ENCODE results near the gene PRKAG2.
"Not testable (repeated sequence)": the region's sequence is repeated elsewhere in the genome, so short reads cannot be mapped to it uniquely, and the experiment has no call there.

Gene PRKAG2

GRCh38 chr7:151524845-151525244, 352.1 kb downstream of the PRKAG2 start:
- no peak for DNase-seq

- DNase-seq: no peak
These were observed 352.6 kb downstream of the PRKAG2 start for GRCh38 chr7:151524331-151524730.

GRCh38 chr7:151520419-151521261, 356.3 kb downstream of the PRKAG2 start:
- DNase-seq: no peak

DNA sequence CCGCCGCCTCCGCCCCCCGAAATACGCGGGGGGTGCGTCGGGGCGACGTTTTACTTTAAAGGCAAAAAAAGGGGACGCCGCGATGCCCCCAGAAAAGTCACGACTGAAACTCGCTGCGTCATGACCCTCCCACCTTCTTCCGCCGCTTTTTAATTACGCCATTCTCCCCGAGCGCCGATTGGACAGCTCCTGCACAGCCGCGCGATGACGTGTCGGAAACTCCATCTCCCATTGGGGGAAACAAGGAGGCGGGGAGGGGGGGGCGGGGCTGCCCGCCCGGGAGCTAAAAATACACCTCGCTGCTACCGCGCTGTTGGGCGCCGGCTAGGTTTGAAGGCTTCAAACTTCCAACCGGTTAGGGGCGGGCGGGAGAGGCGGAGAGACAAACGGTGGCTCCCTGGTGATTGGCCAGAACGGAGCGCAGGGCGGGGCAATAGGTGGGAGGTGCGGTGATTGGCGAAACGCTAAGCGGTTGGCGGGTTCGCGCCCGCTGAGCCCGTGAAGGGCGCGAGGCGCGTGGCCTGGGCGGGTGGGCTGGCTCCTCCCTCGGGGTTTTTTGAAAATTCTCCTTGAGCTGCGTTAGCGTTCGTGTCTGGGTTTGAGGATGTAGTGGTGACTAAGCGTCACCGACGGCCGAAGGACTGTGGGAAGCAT, 357.0 kb downstream of the PRKAG2 start, which contains the start of gene RHEB:
TSS of gene RHEB (minus strand) at position 131 of the 654 bp plus-strand sequence. CDS start 384 bp downstream, outside the sequence.
- DNase-seq: peak; percentile 98

GRCh38 chr7:151518947-151519764, 357.8 kb downstream of the PRKAG2 start:
- not testable (repeated sequence) for DNase-seq

GRCh38 chr7:151518105-151518946, 358.6 kb downstream of the PRKAG2 start:
- DNase-seq: peak; percentile 37

- DNase-seq: no peak
These were observed 359.3 kb downstream of the PRKAG2 start for GRCh38 chr7:151517601-151518104.

DNA sequence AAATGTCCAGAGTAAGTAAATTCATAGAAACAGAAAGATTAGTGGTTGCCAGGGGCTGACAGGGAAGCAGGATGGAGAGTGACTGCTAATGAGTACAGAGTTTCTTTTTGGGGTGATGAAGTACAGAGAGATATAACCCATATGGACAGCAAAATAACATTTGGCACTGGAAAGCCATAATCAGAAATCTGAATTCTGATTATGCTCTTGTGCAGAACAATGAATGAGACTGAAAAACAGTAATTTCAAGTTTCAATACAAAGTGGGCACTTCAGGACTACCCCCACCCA, 361.7 kb downstream of the PRKAG2 start:
- no peak for DNase-seq

DNA sequence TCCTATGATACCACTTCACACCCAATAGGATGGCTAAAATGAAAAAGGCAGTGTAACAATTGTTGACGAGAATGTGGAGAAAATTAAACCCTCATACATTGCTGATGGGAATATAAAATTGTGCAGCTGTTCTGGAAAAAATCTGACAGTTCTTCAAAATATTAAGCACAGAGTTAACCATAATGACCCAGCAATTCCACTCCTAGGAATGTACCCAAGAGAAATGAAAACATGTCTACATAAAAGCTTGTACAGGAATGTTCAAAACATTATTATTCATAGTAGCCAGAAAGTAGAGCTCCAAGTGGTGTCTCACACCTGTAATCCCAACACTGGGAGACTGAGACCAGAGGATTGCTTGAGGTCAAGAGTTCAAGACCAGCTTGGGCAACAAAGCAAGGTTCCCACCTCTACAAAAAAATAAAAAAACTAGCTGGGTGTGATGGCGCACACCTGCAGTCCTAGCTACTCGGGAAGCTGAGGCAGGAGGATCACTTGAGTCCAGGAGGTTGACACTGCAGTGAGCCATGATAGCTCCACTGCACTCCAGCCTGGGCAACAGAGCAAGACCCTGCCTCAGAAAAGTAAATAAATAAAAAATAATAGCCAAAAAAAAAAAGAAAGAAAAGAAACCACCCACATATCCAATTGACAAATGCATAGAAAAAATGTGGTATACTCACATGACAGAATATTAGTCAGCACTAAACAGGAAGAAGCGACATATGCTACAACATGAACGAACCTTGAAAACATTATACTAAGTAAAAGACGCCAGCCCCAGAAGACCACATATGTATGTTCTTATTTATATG, 362.2 kb downstream of the PRKAG2 start:
- DNase-seq: no peak

- DNase-seq: no peak
These were observed 363.8 kb downstream of the PRKAG2 start for GRCh38 chr7:151513133-151513532.

DNA sequence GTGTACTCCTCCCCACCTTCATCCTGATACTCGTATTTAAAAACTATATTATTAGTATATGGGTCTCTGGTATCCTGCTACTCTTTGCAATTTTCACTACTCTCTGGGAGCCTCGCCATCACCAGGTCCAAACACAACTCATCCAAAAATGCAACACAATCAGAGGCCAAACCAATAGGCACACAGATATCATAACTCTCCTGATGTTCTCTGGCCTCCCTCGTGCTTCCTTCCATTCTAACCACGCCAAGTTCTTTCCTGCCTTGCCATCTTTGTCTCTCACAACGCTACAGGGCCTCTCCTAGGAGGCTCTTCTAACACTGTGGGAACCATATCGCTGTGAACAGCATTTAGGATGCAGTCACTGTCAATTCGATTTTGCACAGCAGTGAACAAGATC, 364.6 kb downstream of the PRKAG2 start:
- no peak for DNase-seq

DNA sequence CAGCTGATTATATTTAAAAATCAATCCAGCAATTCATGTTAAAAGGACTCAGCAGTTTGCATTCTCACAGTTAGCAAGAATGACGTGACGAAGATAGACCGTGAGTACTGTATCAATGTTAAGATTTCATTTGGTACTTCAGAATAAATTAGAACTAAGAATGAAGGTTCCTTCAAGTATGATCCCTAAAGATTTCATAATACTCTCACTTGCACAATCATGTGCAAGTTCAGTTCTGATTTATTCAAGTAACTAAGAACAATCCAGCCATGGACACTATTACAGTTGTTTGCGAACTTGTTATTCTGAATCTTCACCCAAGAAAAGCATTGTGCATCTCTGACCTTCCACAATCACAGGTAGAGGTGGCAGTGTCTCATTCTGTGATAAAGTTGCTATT, 365.0 kb downstream of the PRKAG2 start:
- DNase-seq: no peak

DNA sequence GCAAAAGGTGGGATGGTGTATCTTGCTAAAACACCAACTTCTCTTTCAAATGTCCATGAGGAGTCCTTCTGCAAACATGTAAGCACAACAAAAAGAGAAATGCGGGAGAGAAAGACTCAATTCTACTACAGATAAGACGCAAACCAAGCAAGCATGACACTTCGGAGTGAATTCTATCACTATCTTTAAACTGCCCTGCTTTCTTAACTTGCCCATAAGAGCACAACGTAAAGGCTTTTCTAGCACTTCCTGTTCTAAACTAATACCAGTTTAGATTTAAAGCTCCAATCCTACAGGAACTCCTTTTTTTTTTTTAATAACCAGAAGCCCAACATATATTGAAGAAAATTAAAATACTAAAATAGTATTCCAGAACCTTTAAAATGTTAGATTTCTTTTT, 365.6 kb downstream of the PRKAG2 start:
- DNase-seq: no peak

- no peak for DNase-seq
These were observed 367.1 kb downstream of the PRKAG2 start for GRCh38 chr7:151509670-151510333.

- no peak for DNase-seq
These were observed 367.9 kb downstream of the PRKAG2 start for GRCh38 chr7:151508991-151509390.

DNA sequence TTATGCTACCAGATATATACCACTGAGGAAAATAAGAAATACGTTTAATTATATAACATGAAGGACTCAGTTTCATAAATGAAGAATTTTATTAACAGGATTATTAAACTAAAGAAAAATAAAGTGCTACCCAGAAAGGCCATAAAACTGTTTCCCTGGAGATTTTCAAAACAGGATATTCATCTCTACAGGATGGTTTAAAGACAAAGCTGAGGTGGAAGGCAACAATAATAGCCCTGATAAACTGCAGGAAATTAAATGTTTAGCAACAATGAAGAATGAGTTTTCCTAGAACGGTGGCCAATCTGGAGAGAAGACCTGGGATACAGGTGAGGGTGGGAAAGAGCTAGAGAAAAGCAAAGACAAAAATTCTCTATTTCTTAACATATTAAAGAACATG, 369.1 kb downstream of the PRKAG2 start:
- DNase-seq: no peak

GRCh38 chr7:151506901-151507382, 370.0 kb downstream of the PRKAG2 start:
- DNase-seq: no peak
